22Rv1 (cell line): ENCODE measurements around the gene CCDC183.
A peak's percentile ranks its signal among the peaks of the same experiment; 100 is the strongest.

Experiments used
- ZFX ChIP-seq: fragments of 450-650 bp; IDR thresholded peaks from 2 replicates; pipeline ENCODE4 v1.6.1; 2017; ENCODE audit warnings: antibody characterized with exemption, borderline replicate concordance
- TF ChIP-seq, protein P1 (sequence below): fragments of 450-650 bp; IDR thresholded peaks from 2 replicates; pipeline ENCODE4 v1.5.1; 2017; ENCODE audit warnings: mild to moderate bottlenecking

GRCh38 chr9:136787690-136788400, 8.3 kb upstream of the CCDC183 start:
- TF ChIP-seq, protein P1, sequence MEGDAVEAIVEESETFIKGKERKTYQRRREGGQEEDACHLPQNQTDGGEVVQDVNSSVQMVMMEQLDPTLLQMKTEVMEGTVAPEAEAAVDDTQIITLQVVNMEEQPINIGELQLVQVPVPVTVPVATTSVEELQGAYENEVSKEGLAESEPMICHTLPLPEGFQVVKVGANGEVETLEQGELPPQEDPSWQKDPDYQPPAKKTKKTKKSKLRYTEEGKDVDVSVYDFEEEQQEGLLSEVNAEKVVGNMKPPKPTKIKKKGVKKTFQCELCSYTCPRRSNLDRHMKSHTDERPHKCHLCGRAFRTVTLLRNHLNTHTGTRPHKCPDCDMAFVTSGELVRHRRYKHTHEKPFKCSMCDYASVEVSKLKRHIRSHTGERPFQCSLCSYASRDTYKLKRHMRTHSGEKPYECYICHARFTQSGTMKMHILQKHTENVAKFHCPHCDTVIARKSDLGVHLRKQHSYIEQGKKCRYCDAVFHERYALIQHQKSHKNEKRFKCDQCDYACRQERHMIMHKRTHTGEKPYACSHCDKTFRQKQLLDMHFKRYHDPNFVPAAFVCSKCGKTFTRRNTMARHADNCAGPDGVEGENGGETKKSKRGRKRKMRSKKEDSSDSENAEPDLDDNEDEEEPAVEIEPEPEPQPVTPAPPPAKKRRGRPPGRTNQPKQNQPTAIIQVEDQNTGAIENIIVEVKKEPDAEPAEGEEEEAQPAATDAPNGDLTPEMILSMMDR, result peak; percentile 88
- TF ChIP-seq ZFX, result no peak
